Breast epithelium (tissue), 3 donors: ENCODE data around the gene MAP3K19.

ENCODE experiments used
- POLR2AphosphoS5 ChIP-seq, 3 donors: sonication (generic); formaldehyde crosslinking; IDR thresholded peaks; one replicate each; pipeline ENCODE4 v1.6.1; 2017; ENCODE audit warnings: antibody characterized with exemption in 3 of 3
- TF ChIP-seq, protein P1 (sequence below), 3 donors: fragments of 450-650 bp; IDR thresholded peaks; one replicate each; pipeline ENCODE4 v1.5.1; 2016 to 2017; ENCODE audit warnings: antibody characterized with exemption in 3 of 3, mild to moderate bottlenecking in 3 of 3, moderate library complexity in 3 of 3

DNA sequence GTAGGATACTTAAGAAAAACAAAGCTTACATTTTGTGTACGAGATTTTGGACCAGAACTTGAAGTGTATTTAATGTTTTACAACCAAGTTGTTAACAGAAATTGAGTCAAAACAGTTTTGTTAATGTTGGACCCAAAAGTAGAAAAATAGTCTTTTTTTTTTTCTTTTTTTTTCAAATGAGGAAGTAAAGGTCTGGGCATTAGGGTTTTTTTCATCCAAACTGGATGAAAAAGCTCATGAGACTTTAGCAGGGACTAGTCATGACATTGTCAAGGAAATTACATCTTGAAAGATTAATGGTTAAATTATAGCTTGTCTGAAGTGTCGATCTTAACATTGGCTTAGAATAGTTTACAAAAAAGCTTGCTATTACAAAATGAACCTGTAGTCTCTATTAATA is 96.4 kb downstream of the MAP3K19 start:
- TF ChIP-seq, protein P1, sequence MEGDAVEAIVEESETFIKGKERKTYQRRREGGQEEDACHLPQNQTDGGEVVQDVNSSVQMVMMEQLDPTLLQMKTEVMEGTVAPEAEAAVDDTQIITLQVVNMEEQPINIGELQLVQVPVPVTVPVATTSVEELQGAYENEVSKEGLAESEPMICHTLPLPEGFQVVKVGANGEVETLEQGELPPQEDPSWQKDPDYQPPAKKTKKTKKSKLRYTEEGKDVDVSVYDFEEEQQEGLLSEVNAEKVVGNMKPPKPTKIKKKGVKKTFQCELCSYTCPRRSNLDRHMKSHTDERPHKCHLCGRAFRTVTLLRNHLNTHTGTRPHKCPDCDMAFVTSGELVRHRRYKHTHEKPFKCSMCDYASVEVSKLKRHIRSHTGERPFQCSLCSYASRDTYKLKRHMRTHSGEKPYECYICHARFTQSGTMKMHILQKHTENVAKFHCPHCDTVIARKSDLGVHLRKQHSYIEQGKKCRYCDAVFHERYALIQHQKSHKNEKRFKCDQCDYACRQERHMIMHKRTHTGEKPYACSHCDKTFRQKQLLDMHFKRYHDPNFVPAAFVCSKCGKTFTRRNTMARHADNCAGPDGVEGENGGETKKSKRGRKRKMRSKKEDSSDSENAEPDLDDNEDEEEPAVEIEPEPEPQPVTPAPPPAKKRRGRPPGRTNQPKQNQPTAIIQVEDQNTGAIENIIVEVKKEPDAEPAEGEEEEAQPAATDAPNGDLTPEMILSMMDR (IDR thresholded peaks at IDR 0.05): no peak
- no peak for TF ChIP-seq POLR2AphosphoS5 (IDR thresholded peaks at IDR 0.05)
